ENCODE data around the gene MYO6.

The MYO6 gene

DNA sequence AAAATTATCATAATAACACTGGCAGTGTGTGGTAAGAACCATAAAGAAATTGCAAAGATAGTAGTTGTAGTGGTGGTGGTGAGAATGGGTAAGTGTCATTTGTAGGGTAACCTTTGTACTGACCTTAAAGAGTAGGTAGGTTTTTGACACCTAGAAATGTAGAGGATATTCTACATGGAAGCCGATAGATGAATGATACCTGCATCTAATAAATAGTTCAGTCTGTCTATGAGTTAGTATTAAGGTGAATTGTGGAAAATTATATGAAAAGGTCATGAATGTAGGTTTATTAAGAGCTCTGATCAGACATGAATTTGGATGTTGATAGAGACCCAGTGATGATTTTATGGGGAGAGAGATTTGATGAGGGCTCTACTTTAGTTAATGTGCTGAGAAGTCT is 78.1 kb downstream of the MYO6 start:
- DNase-seq (ENCODE audit: low spot score): no peak

DNA sequence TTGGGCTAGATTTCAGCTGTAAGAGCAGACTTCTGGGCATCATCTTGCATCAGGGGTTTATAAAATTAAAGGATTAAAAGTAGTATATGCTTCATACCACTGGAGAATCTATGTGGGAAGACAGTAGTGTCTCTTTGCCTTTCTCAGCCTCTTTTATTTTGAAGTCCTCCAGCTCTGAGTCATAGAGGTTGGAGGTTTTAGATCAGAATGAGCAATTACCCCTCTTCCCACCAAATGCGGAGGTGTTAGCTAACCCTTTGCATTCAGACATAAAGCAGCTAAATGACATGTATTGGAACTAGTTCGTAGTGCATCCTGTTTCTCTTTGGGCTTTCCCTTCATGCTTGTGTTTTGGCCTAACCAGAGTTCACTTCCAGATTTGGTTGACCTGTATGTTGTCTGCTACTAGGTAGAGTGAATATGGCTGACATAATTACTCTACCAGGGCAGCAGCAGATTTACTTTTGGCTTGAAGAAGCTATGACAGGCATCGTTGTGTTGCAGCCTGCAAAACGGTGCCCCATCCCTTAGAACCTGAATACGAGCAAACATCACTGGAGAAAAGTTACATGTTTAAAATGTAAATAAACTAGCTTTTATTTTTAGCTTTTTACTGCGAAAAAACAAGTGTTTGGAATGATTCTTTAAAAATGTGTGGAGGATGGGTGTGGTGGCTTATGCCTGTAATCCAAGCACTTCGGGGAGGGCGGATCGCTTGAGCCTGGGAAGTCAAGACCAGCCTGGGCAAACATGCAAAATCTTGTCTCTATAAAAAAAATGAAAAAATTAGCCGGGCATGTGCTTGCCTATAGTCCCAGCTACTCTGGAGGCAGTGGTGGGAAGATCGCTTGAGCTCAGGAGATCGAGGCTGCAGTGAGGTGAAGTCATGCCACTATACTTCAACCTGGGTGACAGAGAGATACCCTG is 82.2 kb downstream of the MYO6 start:
- peak; percentile 46 for DNase-seq (ENCODE audit: low spot score)

DNA sequence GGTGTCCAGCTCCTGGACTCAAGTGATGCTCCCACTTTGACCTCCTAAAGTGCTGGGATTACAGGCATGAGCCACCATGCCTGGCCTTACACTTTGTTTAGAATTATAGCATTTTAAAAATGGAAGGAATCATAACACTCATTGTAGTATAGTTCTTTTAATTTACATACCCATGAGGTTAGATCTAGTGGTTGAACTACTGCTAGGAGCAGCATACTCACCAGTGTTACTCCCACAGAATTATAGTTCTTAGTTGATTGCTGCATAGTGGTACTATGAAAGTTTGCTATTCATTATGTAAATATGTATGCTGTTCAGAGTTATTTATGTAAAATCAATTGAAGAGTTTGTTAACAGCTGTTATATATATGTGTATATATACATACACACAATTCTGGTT is 85.4 kb downstream of the MYO6 start:
- no peak for DNase-seq (ENCODE audit: low spot score)

DNA sequence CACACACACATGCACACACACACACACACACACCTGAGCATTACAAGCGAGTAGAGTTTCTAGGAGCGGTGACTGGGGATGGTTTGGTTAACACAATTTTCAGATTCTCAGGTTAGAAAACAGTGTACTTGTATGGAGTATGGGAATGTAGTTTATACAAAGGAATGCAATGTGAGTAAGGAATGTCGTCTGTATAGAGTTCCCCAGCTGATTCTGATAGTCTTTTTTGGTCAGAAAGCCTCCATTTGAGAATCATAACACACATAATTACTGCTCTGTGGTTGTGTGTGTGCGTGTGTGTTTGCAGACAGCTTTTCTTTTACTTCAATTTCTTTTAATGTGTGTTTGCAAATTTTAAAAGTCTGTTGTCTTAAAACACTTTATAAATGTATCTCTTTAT is 93.2 kb downstream of the MYO6 start:
- DNase-seq (ENCODE audit: low spot score): no peak

DNA sequence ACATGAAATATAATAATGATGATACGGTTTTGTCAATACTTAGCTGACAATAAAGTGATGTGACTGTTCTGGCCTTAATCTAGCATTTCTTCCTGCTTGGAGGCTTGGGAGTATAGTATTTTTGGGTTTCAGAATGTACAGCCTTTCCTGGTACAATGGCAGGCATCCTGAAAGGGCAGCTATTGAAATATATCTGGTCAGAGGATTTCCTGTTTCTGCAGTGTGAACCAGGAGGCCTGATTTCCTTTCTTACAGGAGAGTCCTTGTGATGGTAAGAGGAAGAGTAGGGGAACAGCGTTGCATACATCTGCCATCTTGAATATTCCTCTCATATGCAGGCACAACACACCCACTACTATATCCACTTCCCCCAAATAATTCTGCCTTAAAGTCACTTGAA is 93.7 kb downstream of the MYO6 start:
- DNase-seq (ENCODE audit: low spot score): no peak

DNA sequence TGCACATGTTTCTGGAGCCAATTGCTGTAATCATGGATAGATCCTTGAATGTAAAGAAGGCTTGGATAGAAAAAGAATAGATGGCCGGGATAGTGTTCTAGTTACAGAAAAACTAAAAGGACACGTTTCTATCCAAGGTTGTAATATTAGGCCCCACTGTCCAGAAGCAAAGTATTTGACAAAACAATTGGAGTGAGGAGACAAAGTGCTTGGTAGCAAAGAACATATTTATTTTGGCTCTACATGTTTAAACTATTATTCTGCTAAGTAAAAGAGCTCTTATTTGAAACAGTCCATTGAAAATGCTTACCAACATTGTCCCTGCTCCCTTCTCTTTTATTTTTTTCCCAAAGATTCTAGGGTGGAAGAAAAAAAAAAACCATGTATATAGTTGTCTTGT is 94.4 kb downstream of the MYO6 start:
- no peak for DNase-seq (ENCODE audit: low spot score)

DNA sequence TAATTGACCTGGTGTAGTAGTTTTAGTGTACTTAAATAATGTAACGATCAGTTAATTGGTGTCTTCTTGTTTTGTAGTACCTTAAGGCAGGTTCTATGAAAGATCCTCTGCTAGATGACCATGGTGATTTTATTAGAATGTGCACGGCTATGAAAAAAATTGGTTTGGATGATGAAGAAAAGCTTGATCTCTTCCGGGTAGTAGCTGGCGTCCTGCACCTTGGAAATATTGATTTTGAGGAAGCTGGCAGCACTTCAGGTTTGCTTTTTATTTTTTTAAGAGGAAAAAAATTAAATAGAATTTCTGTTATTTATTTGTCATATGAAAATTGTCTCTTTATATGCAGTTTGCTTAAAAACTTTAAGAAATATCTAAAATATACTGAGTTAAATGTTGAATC is 99.2 kb downstream of the MYO6 start:
- DNase-seq (ENCODE audit: low spot score): no peak

DNA sequence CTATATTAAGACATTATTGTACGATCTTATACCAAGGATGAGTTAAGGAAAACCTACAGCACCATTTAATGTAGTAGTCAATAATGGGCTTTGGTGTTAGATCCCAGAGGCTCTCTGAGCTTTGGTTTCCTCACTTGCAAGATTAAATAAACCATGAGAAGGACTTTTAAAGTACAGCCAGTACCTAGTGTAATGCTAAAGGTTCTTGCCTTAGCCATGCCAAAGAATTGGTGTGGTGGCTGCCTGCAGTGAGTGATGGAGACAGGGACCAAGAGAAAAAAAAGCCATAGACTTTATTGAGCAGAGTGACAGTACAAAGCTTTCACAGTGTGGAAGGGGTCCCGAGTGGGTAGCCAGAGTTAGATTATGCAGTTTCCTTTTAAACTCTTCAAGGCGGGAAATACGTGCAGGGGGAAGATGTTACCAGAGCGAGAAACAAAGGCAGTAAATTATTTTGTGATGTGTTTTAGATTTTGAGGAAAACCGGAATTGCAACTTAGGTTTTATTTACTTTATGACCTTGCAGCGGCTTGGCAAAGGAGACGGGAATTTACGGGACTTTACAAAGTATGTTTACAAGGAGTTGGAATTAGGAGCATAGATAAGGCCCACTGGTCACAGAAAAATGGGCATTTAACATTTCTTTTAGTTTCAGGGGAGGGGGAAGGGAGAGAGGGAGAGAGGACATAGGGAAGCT is 100.4 kb downstream of the MYO6 start:
- no peak for DNase-seq (ENCODE audit: low spot score)

DNA sequence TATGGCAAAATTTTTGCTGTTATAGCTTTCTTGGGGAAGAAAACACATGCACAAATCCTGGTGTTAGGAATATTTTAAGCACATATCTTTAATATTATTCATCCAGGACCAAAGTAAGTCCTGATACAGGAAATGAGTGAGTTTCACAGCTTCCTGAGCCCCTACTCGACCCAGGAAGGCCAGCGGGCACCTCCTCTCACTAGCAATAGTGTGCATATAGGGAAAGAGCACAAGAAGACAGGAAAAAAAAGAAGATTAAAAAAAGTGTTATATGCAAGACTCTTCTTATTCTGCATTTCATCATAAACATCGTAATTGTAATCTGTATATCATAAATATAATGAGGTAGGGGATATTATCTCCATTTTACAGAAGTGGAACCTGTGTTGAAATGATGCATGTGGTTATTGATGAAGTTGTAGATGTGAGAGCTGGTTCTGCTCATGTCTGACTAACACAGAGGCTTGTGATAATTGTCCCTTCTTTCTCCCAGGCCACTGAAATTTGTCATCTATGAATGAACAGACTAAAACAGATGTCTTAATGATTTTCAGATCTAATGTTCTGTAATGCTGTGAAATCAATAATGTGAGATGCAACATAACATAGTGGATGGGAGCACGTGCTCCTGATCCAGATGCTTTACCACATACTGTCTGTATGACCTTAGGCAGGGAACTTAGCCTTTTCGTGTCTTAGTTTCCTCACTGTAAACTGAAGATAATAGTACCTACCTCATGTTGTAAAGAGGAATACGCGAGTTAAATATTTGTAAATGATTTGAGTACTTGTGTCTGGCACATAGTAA is 101.2 kb downstream of the MYO6 start:
- DNase-seq (ENCODE audit: low spot score): no peak

DNA sequence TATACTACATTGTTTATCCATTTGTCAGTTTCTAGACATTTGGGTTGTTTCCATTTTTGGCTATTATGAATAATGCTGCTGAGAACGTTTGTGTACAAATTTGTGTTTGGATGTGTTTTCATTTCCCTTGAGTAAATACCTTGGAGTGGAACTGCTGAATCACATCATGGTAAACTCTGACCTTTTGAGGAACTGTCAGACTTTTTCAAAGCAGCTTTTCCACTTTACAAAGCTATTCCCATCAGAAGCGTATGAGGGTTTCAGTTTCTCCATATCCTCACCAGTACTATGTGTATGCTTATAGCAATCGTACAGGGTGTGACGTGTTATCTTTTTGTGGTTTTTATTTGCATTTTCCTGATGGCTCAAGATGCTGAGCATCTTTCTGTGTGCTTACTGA is 103.7 kb downstream of the MYO6 start:
- no peak for DNase-seq (ENCODE audit: low spot score)

DNA sequence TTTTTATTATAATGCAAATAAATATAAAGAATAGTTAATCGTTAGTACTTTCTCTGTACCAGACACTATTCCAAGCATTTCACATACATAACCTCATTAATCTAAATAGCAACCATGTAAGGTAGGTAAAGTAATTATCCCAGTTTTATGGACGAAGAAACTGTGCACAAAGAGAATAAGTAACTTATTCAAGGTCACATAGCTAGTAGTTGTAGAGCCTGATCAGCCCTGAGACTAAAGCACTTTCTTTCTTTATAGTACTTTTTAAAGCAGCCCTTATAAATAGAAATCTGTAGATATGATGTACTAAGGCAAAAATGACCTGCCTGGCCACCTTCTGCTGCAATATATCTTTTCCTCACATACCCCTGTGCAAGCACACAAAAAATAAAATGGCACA is 104.8 kb downstream of the MYO6 start:
- no peak for DNase-seq (ENCODE audit: low spot score)

DNA sequence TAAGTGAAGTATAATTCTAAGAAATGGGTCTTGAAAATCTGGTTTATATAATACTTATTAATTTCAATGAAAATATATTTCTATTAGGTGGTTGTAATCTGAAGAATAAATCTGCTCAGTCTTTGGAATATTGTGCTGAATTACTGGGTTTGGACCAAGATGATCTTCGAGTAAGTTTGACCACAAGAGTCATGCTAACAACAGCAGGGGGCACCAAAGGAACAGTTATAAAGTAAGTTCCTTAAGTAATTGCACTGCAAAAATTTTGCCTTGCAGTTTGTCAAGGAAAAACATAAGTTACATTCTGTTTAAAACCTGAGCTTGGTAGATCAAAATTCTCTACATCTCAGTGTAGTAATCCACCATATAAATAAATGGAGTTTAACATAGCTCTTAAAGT is 106.0 kb downstream of the MYO6 start:
- DNase-seq (ENCODE audit: low spot score): peak; percentile 56

DNA sequence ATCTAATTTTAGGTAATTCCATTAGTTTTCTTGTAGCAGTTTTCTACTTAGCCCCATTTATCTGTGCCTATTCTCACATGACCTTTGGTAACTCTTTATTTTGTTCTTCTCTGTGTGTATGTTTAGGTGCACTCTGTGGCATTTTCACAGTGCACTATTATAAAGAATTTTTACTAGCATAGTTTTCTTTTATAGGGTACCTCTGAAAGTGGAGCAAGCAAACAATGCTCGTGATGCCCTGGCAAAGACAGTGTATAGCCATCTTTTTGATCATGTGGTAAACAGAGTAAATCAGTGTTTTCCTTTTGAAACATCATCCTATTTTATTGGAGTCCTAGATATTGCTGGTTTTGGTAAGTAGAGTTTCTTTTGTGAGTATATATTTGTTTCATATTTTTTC is 107.9 kb downstream of the MYO6 start:
- DNase-seq (ENCODE audit: low spot score): no peak

DNA sequence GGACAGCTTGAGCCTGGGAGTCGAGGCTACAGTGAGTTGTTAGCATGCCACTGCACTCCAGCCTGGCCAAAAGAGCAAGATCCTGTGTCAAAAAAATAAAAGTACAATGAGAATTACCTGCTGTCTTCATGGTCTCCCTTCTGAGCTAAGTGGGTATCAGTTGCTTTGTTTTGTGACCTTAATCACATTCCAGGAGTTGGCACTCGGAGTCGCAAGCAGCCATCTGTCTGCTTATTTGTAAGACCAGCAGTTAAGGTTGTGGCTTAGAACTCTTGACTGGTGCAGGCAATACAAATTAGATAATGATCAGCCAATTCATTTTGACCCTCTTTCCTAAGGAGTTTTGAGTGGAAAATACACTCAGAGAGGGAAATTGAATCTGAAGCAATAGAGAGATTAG is 114.0 kb downstream of the MYO6 start:
- no peak for DNase-seq (ENCODE audit: low spot score)

DNA sequence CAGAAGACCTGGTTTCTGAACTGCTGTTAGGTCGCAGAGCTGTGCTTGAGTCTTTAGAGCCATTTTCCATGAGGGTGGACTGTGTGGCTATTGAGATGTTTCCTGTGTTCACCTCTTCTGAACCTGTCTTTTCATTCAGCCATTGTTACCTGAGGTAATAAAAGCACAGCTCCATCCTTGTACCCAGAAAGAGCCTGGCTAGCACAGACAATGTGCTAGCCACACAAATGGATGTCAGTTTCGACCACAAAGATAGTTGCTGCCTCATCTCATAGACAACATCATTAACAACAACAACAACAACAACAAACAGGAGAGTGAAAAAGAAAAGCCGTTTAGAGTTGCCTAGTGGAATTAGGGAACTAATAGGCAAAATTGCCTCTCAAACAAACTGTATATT is 114.7 kb downstream of the MYO6 start:
- DNase-seq (ENCODE audit: low spot score): no peak

DNA sequence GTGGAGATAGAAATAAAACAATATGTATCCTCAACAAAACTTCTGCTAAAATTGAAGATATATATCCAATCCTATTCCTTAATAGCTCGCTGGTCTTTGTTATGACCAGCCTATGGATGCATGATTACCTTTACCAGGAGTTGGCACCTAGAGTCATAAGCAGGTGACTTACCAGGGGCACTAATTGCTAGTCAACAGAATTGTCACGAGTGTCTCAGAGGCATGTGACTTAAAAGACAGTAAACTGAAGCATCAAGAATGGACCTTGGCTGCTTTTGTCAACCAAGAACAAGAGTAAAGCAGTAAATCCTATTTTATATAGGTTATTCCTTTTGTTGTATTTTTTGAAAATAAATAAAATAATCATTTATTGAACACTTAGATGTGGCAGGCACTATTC is 115.4 kb downstream of the MYO6 start:
- no peak for DNase-seq (ENCODE audit: low spot score)

DNA sequence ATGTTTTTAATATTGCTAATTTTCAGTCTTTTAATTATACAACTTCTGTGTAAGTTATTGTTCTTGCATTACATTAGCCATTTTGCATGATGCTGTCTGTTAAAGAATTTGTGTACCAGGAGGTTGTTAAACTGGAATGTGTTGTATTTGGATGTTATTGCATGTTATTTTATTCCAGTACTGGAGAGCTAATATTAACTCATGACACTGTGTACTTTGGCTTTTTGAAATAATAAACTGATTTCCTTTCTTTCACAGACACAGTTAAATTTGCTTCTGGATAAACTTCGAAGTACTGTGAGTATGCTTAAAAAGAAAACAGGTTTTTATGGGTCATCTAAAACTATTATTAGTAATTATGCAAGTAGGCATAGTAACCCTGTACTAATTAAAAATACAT is 121.3 kb downstream of the MYO6 start:
- no peak for DNase-seq (ENCODE audit: low spot score)

DNA sequence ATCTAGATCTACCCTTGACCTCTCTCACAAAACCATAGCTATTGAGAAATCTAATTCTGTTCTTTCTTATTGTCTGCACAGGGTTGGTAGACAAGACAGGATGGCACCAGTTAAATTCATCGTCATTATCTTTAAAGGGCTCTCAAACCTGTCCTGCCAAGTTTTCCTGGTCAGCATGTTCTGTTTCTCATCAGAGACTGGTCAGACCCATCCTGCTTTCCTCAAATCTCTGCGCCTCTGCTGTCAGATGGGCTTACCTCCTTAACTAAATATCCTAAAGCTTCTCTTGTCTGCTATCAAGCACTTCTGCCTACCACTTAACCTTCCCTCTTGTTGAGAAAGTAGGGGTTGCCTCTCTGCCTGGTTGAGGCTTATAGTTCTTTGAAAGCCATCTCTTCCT is 125.2 kb downstream of the MYO6 start:
- no peak for DNase-seq (ENCODE audit: low spot score)

DNA sequence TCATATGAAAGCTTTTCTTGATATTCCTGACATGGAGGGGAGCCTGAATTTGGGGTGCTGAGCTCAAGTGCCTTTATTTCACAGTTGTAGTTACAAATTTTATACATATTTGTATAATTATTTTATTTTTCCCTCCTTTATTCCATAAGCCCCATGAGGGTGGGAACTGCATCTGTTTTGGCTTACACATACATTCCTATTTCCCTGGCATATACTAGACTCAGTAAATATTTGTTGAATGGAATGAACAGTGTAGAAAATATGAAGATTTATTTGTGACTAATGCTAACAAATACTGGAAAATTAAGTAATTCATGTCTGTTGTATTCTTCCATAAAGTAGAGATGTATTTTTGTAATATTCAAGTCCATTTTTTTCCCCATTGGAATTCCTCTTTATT is 127.1 kb downstream of the MYO6 start:
- DNase-seq (ENCODE audit: low spot score): no peak

DNA sequence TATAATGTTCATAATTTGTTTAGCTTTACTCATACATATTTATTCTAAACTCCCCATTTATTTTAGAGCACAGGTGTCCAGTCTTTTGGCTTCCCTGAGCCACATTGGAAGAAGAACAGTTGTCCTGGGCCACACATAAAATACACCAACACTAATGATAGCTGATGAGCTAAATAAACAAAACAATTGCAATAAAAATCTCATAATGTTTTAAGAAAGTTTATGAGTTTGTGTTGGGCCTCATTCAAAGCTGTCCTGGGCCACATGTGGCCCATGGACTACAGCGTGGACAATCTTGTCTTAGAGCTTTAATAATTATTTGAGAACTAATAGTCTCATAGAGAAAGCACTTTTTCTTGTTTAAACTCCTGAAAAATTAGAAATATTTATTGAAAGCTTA is 131.3 kb downstream of the MYO6 start:
- DNase-seq (ENCODE audit: low spot score): no peak

DNA sequence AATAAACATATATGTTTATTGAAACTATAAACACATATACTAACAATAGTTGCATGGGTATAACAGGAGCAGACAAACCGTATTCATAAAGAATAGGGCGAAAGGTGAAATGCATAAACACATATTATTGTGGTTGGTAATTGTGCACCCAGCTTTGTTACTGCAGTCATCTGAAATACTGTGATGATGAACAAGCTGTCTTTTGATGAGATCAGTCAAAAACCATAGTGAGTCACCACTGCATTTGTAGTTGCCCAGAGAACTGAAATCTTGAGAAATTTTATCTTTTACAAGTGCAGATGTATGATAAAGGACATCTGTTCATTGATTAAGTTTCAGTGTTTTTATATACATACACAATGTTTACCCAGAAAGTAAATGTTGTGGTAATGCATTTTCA is 133.7 kb downstream of the MYO6 start:
- peak; percentile 70 for DNase-seq (ENCODE audit: low spot score)

DNA sequence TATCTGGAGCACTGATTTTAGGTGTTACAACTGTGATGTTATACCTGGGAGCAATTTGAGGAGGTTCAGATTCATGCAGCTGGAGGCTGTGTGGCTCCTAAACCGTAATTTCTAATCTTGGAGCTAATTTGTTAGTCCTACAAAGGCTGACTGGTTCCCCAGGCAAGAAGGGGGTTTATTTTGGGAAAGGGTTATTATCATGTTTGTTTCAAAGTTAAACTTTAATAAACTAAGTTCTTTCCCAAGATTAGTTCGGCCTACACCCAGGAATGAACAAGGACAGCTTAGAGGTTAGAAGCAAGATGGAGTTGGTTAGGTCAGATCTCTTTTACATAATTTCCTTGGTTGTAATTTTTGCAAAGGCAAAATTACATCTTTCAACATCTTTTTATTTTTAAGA is 135.8 kb downstream of the MYO6 start:
- DNase-seq (ENCODE audit: low spot score): no peak

DNA sequence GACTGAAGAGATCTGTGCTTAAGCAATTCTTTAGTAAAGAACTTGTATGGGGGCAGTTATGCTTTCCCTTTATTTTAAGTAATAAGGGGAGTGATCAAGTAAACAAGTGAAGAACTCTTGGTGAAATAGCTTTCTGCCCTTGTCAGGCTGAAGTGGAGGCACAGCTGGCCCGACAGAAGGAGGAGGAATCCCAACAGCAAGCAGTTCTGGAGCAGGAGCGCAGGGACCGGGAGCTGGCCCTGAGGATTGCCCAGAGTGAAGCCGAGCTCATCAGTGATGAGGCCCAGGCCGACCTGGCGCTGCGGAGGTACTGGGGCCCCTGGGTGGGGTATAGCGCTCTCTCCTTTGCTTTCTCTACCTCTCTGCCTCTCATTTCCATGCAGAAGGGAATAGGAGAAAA is 143.3 kb downstream of the MYO6 start:
- no peak for DNase-seq (ENCODE audit: low spot score)

Measured in RKO (cell line).